Motor neuron (in vitro differentiated cells): ENCODE data around the gene CCL2. TPM values are rescaled to one million over a fixed set of nuclear protein-coding genes. Genes with fewer than 3 reads are reported as not detected.
A peak's percentile ranks its signal among the peaks of the same experiment; 100 is the strongest.
"Not testable (repeated sequence)": the region's sequence is repeated elsewhere in the genome, so short reads cannot be mapped to it uniquely, and the experiment has no call there.

Experiments
- ATAC-seq, 8 experiments: fragments of 200-7000 bp; cut with Tn5 transposase; replicated peaks in 6 of 8; 2 replicates each; pipeline ENCODE4 v1.8.0; 2021; ENCODE audit warnings: mild to moderate bottlenecking in 8 of 8, moderate library complexity in 8 of 8
- H3K27ac ChIP-seq, 2 donors: fragments of 250-450 bp; sonication (Bioruptor Pico); 2 replicates each; pipeline ENCODE4 v1.9.0; 2021; ENCODE audit warnings: antibody characterized with exemption in 2 of 2, mild to moderate bottlenecking in 2 of 2, moderate library complexity in 1 of 2
- H3K4me1 ChIP-seq, 2 donors: fragments of 250-450 bp; sonication (Bioruptor Pico); replicated peaks in 1 of 2; 2 replicates each; pipeline ENCODE4 v1.6.1; 2021; ENCODE audit warnings: antibody characterized with exemption in 2 of 2, mild to moderate bottlenecking in 2 of 2, moderate library complexity in 1 of 2
- H3K4me3 ChIP-seq, 5 donors: fragments of 250-450 bp; sonication (Bioruptor Pico); 2 replicates each; pipeline ENCODE4 v1.9.0; 2021; ENCODE audit warnings: antibody characterized with exemption in 5 of 5, mild to moderate bottlenecking in 5 of 5, moderate library complexity in 4 of 5
- WGBS, 10 experiments: fragments of 450-650 bp; shearing (Covaris generic); methylation state at CpG; one replicate each; pipeline ENCODE4 v1.0.0; 2022; 5-methylcytosine and 5-hydroxymethylcytosine counted together
- in situ Hi-C, 9 experiments: fragments of 400-800 bp; cut with MboI; loops; one replicate each; pipeline ENCODE4 v1.15.0; 2021; ENCODE audit warnings: low sequenced_read_pairs in 9 of 9, low pct_unique_long_range_greater_than_20kb in 2 of 9; ENCODE audit not compliant: unreplicated experiment in 9 of 9
- total RNA-seq, 8 experiments: library from RNA; unstranded; fragments of 300-600 nt; gene quantifications; 2 replicates each; pipeline versions ENCODE4 v1.2.3 to v1.2.4, GENCODE V29; 2022

Gene CCL2
- total RNA-seq, 8 experiments from 2014 or later = 0.27 to 318 (median 6.5) TPM

- Histone ChIP-seq H3K27ac (no peak overlapping the region), H3K4me1 (no peaks in the 10 kb centered on the region), H3K4me3 (no peak overlapping the region)
- 6 to 80% (median 40%) methylated on average over 1 to 3 of the region's 3 CpGs; no CpG with 5 or more reads in 1 of the 10 experiments for WGBS, 10 experiments
- in situ Hi-C loops = no loop called here
- ATAC-seq = peak in 3 of 8 experiments; percentile 49 to 78 (median 67)
These were observed 28.9 kb upstream of the CCL2 start for GRCh38 chr17:34226011-34226743.

- peak in 3 of 8 experiments; percentile 64 to 90 (median 84) for ATAC-seq
- H3K27ac ChIP-seq = no peak overlapping the region
- in situ Hi-C loops = no loop called here
- H3K4me3 ChIP-seq = no peak overlapping the region
- no peaks in the 10 kb centered on the region for H3K4me1 ChIP-seq
These were observed 28.4 kb upstream of the CCL2 start for GRCh38 chr17:34226744-34227034.

GRCh38 chr17:34227293-34227692 is 27.8 kb upstream of the CCL2 start:
- H3K27ac ChIP-seq, H3K4me3 ChIP-seq, ATAC-seq, H3K4me1 ChIP-seq, in situ Hi-C loops: not testable (repeated sequence)
- WGBS, 10 experiments = 43 to 75% (median 62%) methylated on average over 1 to 2 of the region's 2 CpGs; no CpG with 5 or more reads in 3 of the 10 experiments

- Histone ChIP-seq H3K4me3 (no peak overlapping the region), H3K4me1 (no peaks in the 10 kb centered on the region), H3K27ac (no peak overlapping the region)
- in situ Hi-C loops = no loop called here
- ATAC-seq = no peak
- 51 to 100% (median 70%) methylated on average over 1 to 3 of the region's 3 CpGs; no CpG with 5 or more reads in 4 of the 10 experiments for WGBS, 10 experiments
These were observed 27.4 kb upstream of the CCL2 start for GRCh38 chr17:34227707-34228106.

- in situ Hi-C loops = no loop called here
- Histone ChIP-seq H3K4me3 (no peak overlapping the region), H3K4me1 (no peaks in the 10 kb centered on the region), H3K27ac (no peak overlapping the region)
- WGBS, 10 experiments = 50 to 100% (median 83%) methylated on average over 1 to 4 of the region's 4 CpGs; no CpG with 5 or more reads in 2 of the 10 experiments
- ATAC-seq = no peak
These were observed 26.3 kb upstream of the CCL2 start for GRCh38 chr17:34228781-34229180.

- in situ Hi-C loops = no loop called here
- 0 to 83% (median 14%) methylated on average over 1 of the region's 1 CpG; no CpG with 5 or more reads in 5 of the 10 experiments for WGBS, 10 experiments
These were observed 24.7 kb upstream of the CCL2 start for GRCh38 chr17:34230342-34230741.

GRCh38 chr17:34234616-34235015 is 20.5 kb upstream of the CCL2 start:
- H3K27ac ChIP-seq = no peak overlapping the region
- H3K4me3 ChIP-seq = no peak overlapping the region
- H3K4me1 ChIP-seq = peaks cover 0 to 6% of the 10 kb centered on the region in 2 donors
- no peak for ATAC-seq
- in situ Hi-C loops = no loop called here
- WGBS, 10 experiments = 80 to 100% (median 82%) methylated on average over 1 to 2 of the region's 3 CpGs; no CpG with 5 or more reads in 4 of the 10 experiments

More at GRCh38 chr17:34230342-34230741, 24.7 kb upstream of the CCL2 start:
- Histone ChIP-seq H3K4me1 (peaks cover 0 to under 1% of the 10 kb centered on the region in 2 donors), H3K27ac (no peak overlapping the region), H3K4me3 (no peak overlapping the region)
- ATAC-seq = no peak

- H3K4me3 ChIP-seq = no peak overlapping the region
- peak in 4 of 8 experiments; percentile 5 to 47 (median 22) for ATAC-seq
- no peak overlapping the region for H3K27ac ChIP-seq
- in situ Hi-C loops = no loop called here
- WGBS, 10 experiments = 39 to 100% (median 96%) methylated on average over 1 to 4 of the region's 6 CpGs; no CpG with 5 or more reads in 4 of the 10 experiments
- H3K4me1 ChIP-seq = peaks cover 0 to 6% of the 10 kb centered on the region in 2 donors
These were observed 19.6 kb upstream of the CCL2 start for GRCh38 chr17:34235389-34236028.

- peaks cover 0 to 6% of the 10 kb centered on the region in 2 donors for H3K4me1 ChIP-seq
- H3K27ac ChIP-seq = no peak overlapping the region
- ATAC-seq = no peak
- H3K4me3 ChIP-seq = no peak overlapping the region
- in situ Hi-C loops = no loop called here
- 50 to 100% (median 79%) methylated on average over 1 to 4 of the region's 6 CpGs; no CpG with 5 or more reads in 3 of the 10 experiments for WGBS, 10 experiments
These were observed 18.7 kb upstream of the CCL2 start for GRCh38 chr17:34236281-34236892.

- no peak for ATAC-seq
- WGBS, 10 experiments = 58 to 100% (median 80%) methylated on average over 1 to 2 of the region's 3 CpGs; no CpG with 5 or more reads in 3 of the 10 experiments
- H3K4me3 ChIP-seq = no peak overlapping the region
- in situ Hi-C loops = no loop called here
- peaks cover 0 to 6% of the 10 kb centered on the region in 2 donors for H3K4me1 ChIP-seq
- H3K27ac ChIP-seq = no peak overlapping the region
These were observed 17.6 kb upstream of the CCL2 start for GRCh38 chr17:34237458-34237857.

GRCh38 chr17:34241062-34241461 is 14.0 kb upstream of the CCL2 start:
- in situ Hi-C loops = no loop called here
- ATAC-seq = peak in 1 of 8 experiments; percentile 39
- no peak overlapping the region for H3K27ac ChIP-seq

GRCh38 chr17:34242587-34243363 is 12.3 kb upstream of the CCL2 start:
- in situ Hi-C loops = no loop called here
- Histone ChIP-seq H3K4me1 (peaks cover 0 to 3% of the 10 kb centered on the region in 2 donors), H3K4me3 (no peak overlapping the region), H3K27ac (no peak overlapping the region)
- 55 to 100% (median 74%) methylated on average over 1 to 8 of the region's 8 CpGs for WGBS, 10 experiments
- no peak for ATAC-seq

More at GRCh38 chr17:34241062-34241461, 14.0 kb upstream of the CCL2 start:
- Histone ChIP-seq H3K4me1 (peaks cover 0 to 3% of the 10 kb centered on the region in 2 donors), H3K4me3 (no peak overlapping the region)
- WGBS, 10 experiments = 0 to 88% (median 65%) methylated on average over 1 to 4 of the region's 4 CpGs; no CpG with 5 or more reads in 3 of the 10 experiments
